GM10266 (cell line): ENCODE measurements around the gene GALNT7.

Source experiments
- DNase-seq: peaks from one replicate; pipeline ENCODE4 v3.0.0; 2012; ENCODE audit errors: extremely low spot score
- CTCF ChIP-seq: IDR thresholded peaks from 2 replicates; pipeline ENCODE4 v1.5.1; 2012; ENCODE audit warnings: mild to moderate bottlenecking, low read depth; ENCODE audit not compliant: control insufficient read depth, insufficient read depth; ENCODE audit errors: missing control alignments

Gene GALNT7

GRCh38 chr4:173277340-173277739, 108.7 kb downstream of the GALNT7 start:
- TF ChIP-seq CTCF, result no peak

GRCh38 chr4:173280998-173281397, 112.4 kb downstream of the GALNT7 start:
- no peak for DNase-seq
- TF ChIP-seq CTCF, result peak; percentile 30

More at GRCh38 chr4:173277340-173277739, 108.7 kb downstream of the GALNT7 start:
- no peak for DNase-seq

- no peak for TF ChIP-seq CTCF
- DNase-seq, result no peak
Observed at GRCh38 chr4:173281406-173282255, 113.0 kb downstream of the GALNT7 start.

- no peak for TF ChIP-seq CTCF
- no peak for DNase-seq
Observed at GRCh38 chr4:173282256-173282562, 113.6 kb downstream of the GALNT7 start.

GRCh38 chr4:173282626-173283025, 114.0 kb downstream of the GALNT7 start:
- TF ChIP-seq CTCF, result no peak
- no peak for DNase-seq

GRCh38 chr4:173284463-173284862, 115.9 kb downstream of the GALNT7 start:
- DNase-seq, result no peak
- TF ChIP-seq CTCF, result no peak

GRCh38 chr4:173287486-173287885, 118.9 kb downstream of the GALNT7 start:
- TF ChIP-seq CTCF, result no peak
- DNase-seq, result no peak
